Esophagus squamous epithelium (tissue), 5 donors: ENCODE measurements around the gene THBS2. TPM values are rescaled to one million over a fixed set of nuclear protein-coding genes. Genes with fewer than 3 reads are reported as not detected.

Source experiments
- DNase-seq: peaks from one replicate; lab custom pipeline; 2025; lab: John Stamatoyannopoulos, UW
- H3K27ac ChIP-seq, 4 donors: fragments of 200-600 bp; sonication (generic); one replicate each; pipeline ENCODE4 v1.5.1; 2016 to 2019; ENCODE audit warnings: mild to moderate bottlenecking in 1 of 4
- H3K27me3 ChIP-seq, 4 donors: fragments of 200-600 bp; sonication (generic); 1 replicate in 3 of 4; 2 replicates in 1 of 4; pipeline versions ENCODE4 v1.5.1 to v1.6.0; 2017 to 2021; ENCODE audit warnings: antibody characterized with exemption in 1 of 4
- H3K36me3 ChIP-seq, 3 donors: fragments of 200-600 bp; sonication (generic); one replicate each; pipeline ENCODE4 v1.5.1; 2016 to 2019
- H3K4me1 ChIP-seq, 3 donors: fragments of 200-600 bp; sonication (generic); one replicate each; pipeline ENCODE4 v1.5.1; 2017 to 2019
- H3K4me3 ChIP-seq, 4 donors: fragments of 200-600 bp; sonication (generic); 1 replicate in 3 of 4; 2 replicates in 1 of 4; pipeline ENCODE4 v1.5.1; 2016 to 2019; ENCODE audit warnings: mild to moderate bottlenecking in 2 of 4, moderate library complexity in 1 of 4
- H3K9me3 ChIP-seq, 3 donors: fragments of 200-600 bp; sonication (generic); one replicate each; pipeline ENCODE4 v1.5.1; 2016 to 2019
- CTCF ChIP-seq, 6 experiments: fragments of 450-650 bp in 4 of 6; fragments of 200-600 bp in 2 of 6; sonication (generic) in 2 of 6; IDR thresholded peaks; one replicate each; pipeline ENCODE4 v1.5.1; 2016 to 2019; ENCODE audit warnings: antibody characterized with exemption in 6 of 6, mild to moderate bottlenecking in 4 of 6, moderate library complexity in 4 of 6
- POLR2A ChIP-seq, 4 donors: fragments of 450-650 bp; IDR thresholded peaks; one replicate each; pipeline ENCODE4 v1.6.1; 2017; ENCODE audit warnings: antibody characterized with exemption in 4 of 4, mild to moderate bottlenecking in 4 of 4, moderate library complexity in 3 of 4
- WGBS, 2 donors: methylation state at CpG; one replicate each; pipeline ENCODE4 v1.1.5; 2018; 5-methylcytosine and 5-hydroxymethylcytosine counted together
- intact Hi-C: fragments of 100-400 bp; cut with DNase I; formaldehyde crosslinking; loops from one replicate; pipeline ENCODE4 v1.15.0; 2022
- total RNA-seq, 4 donors: library from RNA; depleted of rRNA; stranded (reverse); fragments of >200 nt; gene quantifications; one replicate each; pipeline ENCODE4 v1.1.0, GENCODE V29; 2016
- donor health status: DM: yes; HTN: yes; CAD: no.

The THBS2 gene
- total RNA-seq, 4 donors from 2014 or later: 4.3 to 35.7 (median 25.5) TPM

- intact Hi-C loops: no loop called here
- no peak for DNase-seq
- no peaks in the 10 kb centered on the region for H3K9me3 ChIP-seq
- no peaks in the 10 kb centered on the region for H3K36me3 ChIP-seq
- H3K27me3 ChIP-seq: no peaks in the 10 kb centered on the region
- peaks cover 7 to 38% (median 26%) of the 10 kb centered on the region in 3 donors for H3K4me1 ChIP-seq
- WGBS, 2 donors: 49 to 51% methylated on average over 8 to 9 of the region's 9 CpGs
- TF ChIP-seq CTCF (IDR thresholded peaks at IDR 0.05): no peak
- no peak for TF ChIP-seq POLR2A (IDR thresholded peaks at IDR 0.05)
- H3K4me3 ChIP-seq: no peak overlapping the region
- H3K27ac ChIP-seq: peak overlapping the region in 3 of 4 donors; percentile 46 to 72 (median 63)
Observed at GRCh38 chr6:169269180-169270076, 15.8 kb upstream of the THBS2 start.

DNA sequence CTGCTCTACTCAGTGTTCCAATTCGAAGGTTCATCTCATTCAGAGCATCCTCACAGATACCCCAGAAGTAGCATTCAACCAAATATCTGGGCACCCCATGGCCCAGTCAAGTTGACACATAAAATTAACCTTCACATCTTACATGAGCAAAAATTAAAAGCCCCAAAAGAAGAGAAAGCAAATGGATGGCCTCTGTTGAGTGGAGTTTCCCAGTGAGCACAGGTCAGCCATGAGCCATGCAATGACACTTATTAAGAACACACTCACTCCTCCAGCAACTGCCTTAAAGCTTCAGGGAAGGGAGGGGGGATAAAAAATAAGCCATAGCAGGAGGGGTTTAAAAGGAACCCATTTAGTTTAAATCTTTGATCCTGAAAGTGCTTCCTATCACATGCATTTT, 14.6 kb upstream of the THBS2 start:
- Histone ChIP-seq H3K4me1 (peaks cover 7 to 50% (median 26%) of the 10 kb centered on the region in 3 donors), H3K9me3 (no peaks in the 10 kb centered on the region), H3K27ac (peak overlapping the region in 3 of 4 donors; percentile 46 to 67 (median 63)), H3K4me3 (no peak overlapping the region), H3K36me3 (no peaks in the 10 kb centered on the region), H3K27me3 (no peaks in the 10 kb centered on the region)
- intact Hi-C loops: no loop called here
- TF ChIP-seq POLR2A (IDR thresholded peaks at IDR 0.05) (no peak), CTCF (IDR thresholded peaks at IDR 0.05) (no peak)
- WGBS, 2 donors: 83 to 92% methylated on average over 1 of the region's 1 CpG
- no peak for DNase-seq

- peak overlapping the region in 2 of 4 donors; percentile 21 to 75 for H3K27ac ChIP-seq
- peaks cover 7 to 50% (median 26%) of the 10 kb centered on the region in 3 donors for H3K4me1 ChIP-seq
- intact Hi-C loops: no loop called here
- 63 to 68% methylated on average over 11 to 13 of the region's 15 CpGs for WGBS, 2 donors
- no peaks in the 10 kb centered on the region for H3K9me3 ChIP-seq
- H3K4me3 ChIP-seq: no peak overlapping the region
- H3K36me3 ChIP-seq: no peaks in the 10 kb centered on the region
- no peak for TF ChIP-seq POLR2A (IDR thresholded peaks at IDR 0.05)
- TF ChIP-seq CTCF (IDR thresholded peaks at IDR 0.05): no peak
- no peak for DNase-seq
- H3K27me3 ChIP-seq: no peaks in the 10 kb centered on the region
Observed at GRCh38 chr6:169266746-169267591, 13.3 kb upstream of the THBS2 start.

GRCh38 chr6:169266261-169266660, 12.6 kb upstream of the THBS2 start:
- no peak for TF ChIP-seq POLR2A (IDR thresholded peaks at IDR 0.05)
- TF ChIP-seq CTCF (IDR thresholded peaks at IDR 0.05): no peak
- WGBS, 2 donors: 73 to 96% methylated on average over 4 to 5 of the region's 5 CpGs
- no peak for DNase-seq
- Histone ChIP-seq H3K9me3 (no peaks in the 10 kb centered on the region), H3K4me3 (no peak overlapping the region), H3K4me1 (peaks cover 7 to 49% (median 26%) of the 10 kb centered on the region in 3 donors), H3K27me3 (no peaks in the 10 kb centered on the region), H3K27ac (peak overlapping the region in 2 of 4 donors; percentile 21 to 75), H3K36me3 (no peaks in the 10 kb centered on the region)
- intact Hi-C loops: no loop called here
